T follicular helper cell (primary cell): Measurements from ENCODE around the gene KRT28.
"Not testable (repeated sequence)": the region's sequence is repeated elsewhere in the genome, so short reads cannot be mapped to it uniquely, and the experiment has no call there.

Experiments used
- DNase-seq: peaks from one replicate; pipeline ENCODE4 v3.0.0-alpha.2; 2020; ENCODE audit warnings: low read depth

KRT28 gene

GRCh38 chr17:40779181-40779909 lies 20.4 kb downstream of the KRT28 start:
- DNase-seq, result peak; percentile 2

GRCh38 chr17:40778461-40778860 lies 21.3 kb downstream of the KRT28 start:
- DNase-seq, result no peak

- no peak for DNase-seq
Measured at GRCh38 chr17:40777971-40778370, 21.8 kb downstream of the KRT28 start.

GRCh38 chr17:40777459-40777858 lies 22.3 kb downstream of the KRT28 start:
- DNase-seq, result no peak

- DNase-seq, result no peak
Measured at GRCh38 chr17:40775945-40776344, 23.8 kb downstream of the KRT28 start.

GRCh38 chr17:40772101-40772500 lies 27.7 kb downstream of the KRT28 start, which contains the start of gene KRT26:
Gene KRT26, minus strand, starts transcription at chr17:40772201. Its CDS starts 88 bp downstream, at chr17:40772113.
- no peak for DNase-seq

- no peak for DNase-seq
Measured at GRCh38 chr17:40765657-40766056, 34.1 kb downstream of the KRT28 start.

GRCh38 chr17:40763752-40764151 lies 36.0 kb downstream of the KRT28 start:
- no peak for DNase-seq

GRCh38 chr17:40760105-40761016 lies 39.4 kb downstream of the KRT28 start:
- no peak for DNase-seq

GRCh38 chr17:40755231-40755630 lies 44.5 kb downstream of the KRT28 start, which contains the start of gene KRT25:
Gene KRT25, minus strand, starts transcription at chr17:40755331. Its CDS starts 60 bp downstream, at chr17:40755271.
- DNase-seq, result no peak

- no peak for DNase-seq
Measured at GRCh38 chr17:40753804-40754203, 46.0 kb downstream of the KRT28 start.

GRCh38 chr17:40751065-40751464 lies 48.7 kb downstream of the KRT28 start:
- no peak for DNase-seq

- DNase-seq, result no peak
Measured at GRCh38 chr17:40750391-40750790, 49.4 kb downstream of the KRT28 start.

GRCh38 chr17:40748666-40749065 lies 51.1 kb downstream of the KRT28 start:
- not testable (repeated sequence) for DNase-seq
